Measurements from ENCODE around the gene THEMIS.

GRCh38 chr6:127866766-127867165 lies 34.1 kb downstream of the THEMIS start:
- TF ChIP-seq POLR2A (IDR thresholded peaks at IDR 0.05; ENCODE audit: low read length), result no peak
- no peak for TF ChIP-seq GATA1 (IDR thresholded peaks at IDR 0.05; ENCODE audit: low read depth, low read length)

Data from erythroblast (primary cell).